Measurements from ENCODE around the gene ZNF423.

ZNF423 gene

GRCh38 chr16:49793244-49793643, 62.7 kb downstream of the ZNF423 start:
- H3F3A ChIP-seq (ENCODE audit: insufficient read depth, low read length), result no peaks in the 10 kb centered on the region
- no peaks in the 10 kb centered on the region for H3K9me2 ChIP-seq (replicated peaks; ENCODE audit: insufficient read depth, low read length)
- H3K4me3 ChIP-seq (ENCODE audit: low read length), result no peak overlapping the region
- no peak overlapping the region for H3K27ac ChIP-seq (ENCODE audit: low read length)
- TF ChIP-seq EZH2 (optimal IDR thresholded peaks at IDR 0.05; ENCODE audit: low read depth, low read length) (no peak), EZH2phosphoT487 (IDR thresholded peaks at IDR 0.05; ENCODE audit: low read length) (no peak), CTCF (IDR thresholded peaks at IDR 0.05; ENCODE audit: low read length) (no peak)
- no peaks in the 10 kb centered on the region for H3K79me2 ChIP-seq (ENCODE audit: low read length)
- no peak overlapping the region for H2AFZ ChIP-seq (ENCODE audit: low read length)
- H3K9me3 ChIP-seq (replicated peaks; ENCODE audit: insufficient read depth, low read length), result no peaks in the 10 kb centered on the region
- no peaks in the 10 kb centered on the region for H3K27me3 ChIP-seq (replicated peaks; ENCODE audit: insufficient read depth, low read length)
- H3K9ac ChIP-seq (ENCODE audit: low read length), result no peak overlapping the region
- no peaks in the 10 kb centered on the region for H3K4me1 ChIP-seq (ENCODE audit: low read length)
- H3K36me3 ChIP-seq (replicated peaks; ENCODE audit: insufficient read depth, low read length), result no peaks in the 10 kb centered on the region
- no peak for DNase-seq
- H3K4me2 ChIP-seq (ENCODE audit: low read depth, low read length), result no peak overlapping the region
- H4K20me1 ChIP-seq (ENCODE audit: insufficient read depth, low read length), result no peaks in the 10 kb centered on the region

GRCh38 chr16:49789616-49790015, 66.3 kb downstream of the ZNF423 start:
- TF ChIP-seq CTCF (IDR thresholded peaks at IDR 0.05; ENCODE audit: low read length) (no peak), EZH2 (optimal IDR thresholded peaks at IDR 0.05; ENCODE audit: low read depth, low read length) (no peak), EZH2phosphoT487 (IDR thresholded peaks at IDR 0.05; ENCODE audit: low read length) (no peak)
- H3K27ac ChIP-seq (ENCODE audit: low read length), result no peak overlapping the region

GRCh38 chr16:49788986-49789385, 66.9 kb downstream of the ZNF423 start:
- Histone ChIP-seq H3K4me1 (ENCODE audit: low read length) (no peaks in the 10 kb centered on the region), H3K79me2 (ENCODE audit: low read length) (no peaks in the 10 kb centered on the region), H3K4me2 (ENCODE audit: low read depth, low read length) (no peak overlapping the region), H3K27me3 (replicated peaks; ENCODE audit: insufficient read depth, low read length) (no peaks in the 10 kb centered on the region), H3K9me3 (replicated peaks; ENCODE audit: insufficient read depth, low read length) (no peaks in the 10 kb centered on the region), H3K9ac (ENCODE audit: low read length) (no peak overlapping the region), H3K36me3 (replicated peaks; ENCODE audit: insufficient read depth, low read length) (no peaks in the 10 kb centered on the region), H3K9me2 (replicated peaks; ENCODE audit: insufficient read depth, low read length) (no peaks in the 10 kb centered on the region), H2AFZ (ENCODE audit: low read length) (no peak overlapping the region), H3K4me3 (ENCODE audit: low read length) (no peak overlapping the region), H4K20me1 (ENCODE audit: insufficient read depth, low read length) (no peaks in the 10 kb centered on the region), H3K27ac (ENCODE audit: low read length) (no peak overlapping the region), H3F3A (ENCODE audit: insufficient read depth, low read length) (no peaks in the 10 kb centered on the region)
- DNase-seq, result no peak
- no peak for TF ChIP-seq EZH2 (optimal IDR thresholded peaks at IDR 0.05; ENCODE audit: low read depth, low read length)
- no peak for TF ChIP-seq CTCF (IDR thresholded peaks at IDR 0.05; ENCODE audit: low read length)
- TF ChIP-seq EZH2phosphoT487 (IDR thresholded peaks at IDR 0.05; ENCODE audit: low read length), result no peak

More at GRCh38 chr16:49789616-49790015, 66.3 kb downstream of the ZNF423 start:
- Histone ChIP-seq H3K4me3 (ENCODE audit: low read length) (no peak overlapping the region), H3K79me2 (ENCODE audit: low read length) (no peaks in the 10 kb centered on the region), H3K36me3 (replicated peaks; ENCODE audit: insufficient read depth, low read length) (no peaks in the 10 kb centered on the region), H3F3A (ENCODE audit: insufficient read depth, low read length) (no peaks in the 10 kb centered on the region), H3K4me1 (ENCODE audit: low read length) (no peaks in the 10 kb centered on the region), H3K27me3 (replicated peaks; ENCODE audit: insufficient read depth, low read length) (no peaks in the 10 kb centered on the region), H4K20me1 (ENCODE audit: insufficient read depth, low read length) (no peaks in the 10 kb centered on the region), H3K9me2 (replicated peaks; ENCODE audit: insufficient read depth, low read length) (no peaks in the 10 kb centered on the region), H2AFZ (ENCODE audit: low read length) (no peak overlapping the region), H3K4me2 (ENCODE audit: low read depth, low read length) (no peak overlapping the region), H3K9me3 (replicated peaks; ENCODE audit: insufficient read depth, low read length) (no peaks in the 10 kb centered on the region), H3K9ac (ENCODE audit: low read length) (no peak overlapping the region)
- no peak for DNase-seq

Data from MM.1S (cell line).